ENCODE results near the gene SLC35B2. TPM values are rescaled to one million over a fixed set of nuclear protein-coding genes. Genes with fewer than 3 reads are reported as not detected.
A peak's percentile ranks its signal among the peaks of the same experiment; 100 is the strongest.

SLC35B2 gene
- total RNA-seq, 1 donor: 94.1 TPM

- H4K20me1 ChIP-seq (ENCODE audit: insufficient read depth, low read length): no peaks in the 10 kb centered on the region
- no peak overlapping the region for H3K27ac ChIP-seq (ENCODE audit: low read depth, low read length)
- peaks cover 20% of the 10 kb centered on the region for H3K79me2 ChIP-seq (ENCODE audit: insufficient read depth, low read length)
- H3K36me3 ChIP-seq (ENCODE audit: insufficient read depth, low read length): no peaks in the 10 kb centered on the region
- no peak for TF ChIP-seq CTCF (IDR thresholded peaks at IDR 0.05; ENCODE audit: extremely low read depth, low read depth, low read length)
- H3K4me3 ChIP-seq (ENCODE audit: insufficient read depth, low read length): peak overlapping the region; percentile 47
- no peaks in the 10 kb centered on the region for H3K27me3 ChIP-seq (ENCODE audit: insufficient read depth, low read length)
- peak overlapping the region; percentile 64 for H3K4me2 ChIP-seq (ENCODE audit: insufficient read depth, low read length)
- DNase-seq (ENCODE audit: insufficient read length, low spot score, missing footprints): peak; percentile 88
- H3K4me1 ChIP-seq (ENCODE audit: insufficient read depth, low read length): peaks cover 42% of the 10 kb centered on the region
- H3K9me3 ChIP-seq (ENCODE audit: low read depth, low read length): no peaks in the 10 kb centered on the region
- H2AFZ ChIP-seq (ENCODE audit: low read length): peak overlapping the region; percentile 35
These were observed 35.4 kb downstream of the SLC35B2 start for GRCh38 chr6:44221961-44222335.

- Histone ChIP-seq H3K4me1 (ENCODE audit: insufficient read depth, low read length) (peaks cover 40% of the 10 kb centered on the region), H2AFZ (ENCODE audit: low read length) (peak overlapping the region; percentile 73), H3K4me2 (ENCODE audit: insufficient read depth, low read length) (peak overlapping the region; percentile 64), H3K27ac (ENCODE audit: low read depth, low read length) (no peak overlapping the region), H3K36me3 (ENCODE audit: insufficient read depth, low read length) (no peaks in the 10 kb centered on the region), H3K9me3 (ENCODE audit: low read depth, low read length) (no peaks in the 10 kb centered on the region), H3K79me2 (ENCODE audit: insufficient read depth, low read length) (peaks cover 16% of the 10 kb centered on the region), H4K20me1 (ENCODE audit: insufficient read depth, low read length) (no peaks in the 10 kb centered on the region), H3K27me3 (ENCODE audit: insufficient read depth, low read length) (no peaks in the 10 kb centered on the region), H3K4me3 (ENCODE audit: insufficient read depth, low read length) (peak overlapping the region; percentile 47)
- TF ChIP-seq CTCF (IDR thresholded peaks at IDR 0.05; ENCODE audit: extremely low read depth, low read depth, low read length): peak; percentile 89
- peak; percentile 99 for DNase-seq (ENCODE audit: insufficient read length, low spot score, missing footprints)
These were observed 35.9 kb downstream of the SLC35B2 start for GRCh38 chr6:44221291-44221960.

GRCh38 chr6:44220913-44221290, 36.4 kb downstream of the SLC35B2 start:
- Histone ChIP-seq H3K4me2 (ENCODE audit: insufficient read depth, low read length) (no peak overlapping the region), H3K4me1 (ENCODE audit: insufficient read depth, low read length) (peaks cover 39% of the 10 kb centered on the region), H3K27ac (ENCODE audit: low read depth, low read length) (no peak overlapping the region), H2AFZ (ENCODE audit: low read length) (peak overlapping the region; percentile 73), H3K27me3 (ENCODE audit: insufficient read depth, low read length) (no peaks in the 10 kb centered on the region), H3K36me3 (ENCODE audit: insufficient read depth, low read length) (no peaks in the 10 kb centered on the region), H3K79me2 (ENCODE audit: insufficient read depth, low read length) (peaks cover 11% of the 10 kb centered on the region), H3K4me3 (ENCODE audit: insufficient read depth, low read length) (no peak overlapping the region), H4K20me1 (ENCODE audit: insufficient read depth, low read length) (no peaks in the 10 kb centered on the region), H3K9me3 (ENCODE audit: low read depth, low read length) (no peaks in the 10 kb centered on the region)
- no peak for TF ChIP-seq CTCF (IDR thresholded peaks at IDR 0.05; ENCODE audit: extremely low read depth, low read depth, low read length)
- DNase-seq (ENCODE audit: insufficient read length, low spot score, missing footprints): no peak

GRCh38 chr6:44219815-44220784, 37.2 kb downstream of the SLC35B2 start:
- H3K4me3 ChIP-seq (ENCODE audit: insufficient read depth, low read length): peak overlapping the region; percentile 70
- peaks cover 39% of the 10 kb centered on the region for H3K4me1 ChIP-seq (ENCODE audit: insufficient read depth, low read length)

More at GRCh38 chr6:44219815-44220784, 37.2 kb downstream of the SLC35B2 start:
- Histone ChIP-seq H3K27ac (ENCODE audit: low read depth, low read length) (no peak overlapping the region), H3K9me3 (ENCODE audit: low read depth, low read length) (no peaks in the 10 kb centered on the region), H3K36me3 (ENCODE audit: insufficient read depth, low read length) (no peaks in the 10 kb centered on the region), H3K4me2 (ENCODE audit: insufficient read depth, low read length) (peak overlapping the region; percentile 28), H4K20me1 (ENCODE audit: insufficient read depth, low read length) (no peaks in the 10 kb centered on the region), H2AFZ (ENCODE audit: low read length) (no peak overlapping the region), H3K27me3 (ENCODE audit: insufficient read depth, low read length) (no peaks in the 10 kb centered on the region), H3K79me2 (ENCODE audit: insufficient read depth, low read length) (peaks cover 8% of the 10 kb centered on the region)
- TF ChIP-seq CTCF (IDR thresholded peaks at IDR 0.05; ENCODE audit: extremely low read depth, low read depth, low read length): no peak
- no peak for DNase-seq (ENCODE audit: insufficient read length, low spot score, missing footprints)

Data from osteoblast (primary cell).